Nephron (organoid): Measurements from ENCODE around the gene CALN1.

Experiments
- H3K27ac Mint-ChIP-seq, 3 experiments: 2 replicates each; pipeline ENCODE4 v1.8.0; 2020; ENCODE audit warnings: mixed read lengths in 3 of 3, mild to moderate bottlenecking in 2 of 3, moderate library complexity in 1 of 3
- H3K27me3 Mint-ChIP-seq: 2 replicates; pipeline ENCODE4 v1.8.0; 2021; ENCODE audit warnings: low read depth, mild to moderate bottlenecking, moderate library complexity, mixed read lengths
- H3K36me3 Mint-ChIP-seq: 2 replicates; pipeline ENCODE4 v1.8.0; 2020; ENCODE audit warnings: low read depth, mixed read lengths
- H3K4me1 Mint-ChIP-seq: 2 replicates; pipeline ENCODE4 v1.8.0; 2020; ENCODE audit warnings: mixed read lengths
- H3K4me3 Mint-ChIP-seq, 3 experiments: 2 replicates each; pipeline ENCODE4 v1.8.0; 2020; ENCODE audit warnings: mild to moderate bottlenecking in 3 of 3, mixed read lengths in 3 of 3, moderate library complexity in 2 of 3
- H3K9me3 Mint-ChIP-seq: 2 replicates; pipeline ENCODE4 v1.8.0; 2020; ENCODE audit warnings: mixed read lengths
- TF ChIP-seq, protein P1 (sequence below), 3 experiments: fragments of 200-600 bp; sonication (generic); IDR thresholded peaks; one replicate each; pipeline ENCODE4 v1.5.0; 2021; ENCODE audit warnings: antibody characterized with exemption in 3 of 3; ENCODE audit not compliant: unreplicated experiment in 3 of 3

CALN1 gene

DNA sequence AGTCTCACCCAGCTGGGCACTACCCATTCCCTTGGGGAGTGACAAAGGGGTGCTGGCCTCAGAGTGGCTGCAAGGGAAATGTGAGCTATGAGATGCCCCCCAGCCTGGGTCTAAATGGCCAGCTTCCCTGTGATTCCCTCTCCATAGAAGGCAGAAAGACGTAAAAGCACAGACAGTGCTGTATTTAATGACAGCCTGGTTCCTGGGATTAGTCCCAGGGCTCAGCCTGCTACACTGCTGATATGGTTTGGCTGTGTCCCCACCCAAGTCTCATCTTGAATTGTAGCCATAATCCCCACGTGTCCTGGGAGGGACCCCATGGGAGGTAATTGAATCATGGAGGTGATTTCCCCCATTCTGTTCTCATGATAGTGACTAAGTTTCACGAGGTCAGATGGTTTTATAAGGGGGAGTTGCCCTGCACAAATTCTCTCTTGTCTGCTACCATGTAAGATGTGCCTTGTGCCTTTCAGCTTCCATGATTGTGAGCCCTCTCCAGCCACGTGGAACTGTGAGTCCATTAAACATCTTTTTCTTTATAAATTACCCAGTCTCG, 23.9 kb upstream of the CALN1 start:
- Mint-ChIP-seq H3K36me3 (no peaks in the 10 kb centered on the region), H3K4me3 (no peak overlapping the region), H3K4me1 (peaks cover 37% of the 10 kb centered on the region), H3K27me3 (peaks cover 32% of the 10 kb centered on the region), H3K9me3 (no peaks in the 10 kb centered on the region), H3K27ac (peak overlapping the region in 2 of 3 experiments; percentile 35 to 65)
- TF ChIP-seq, protein P1, sequence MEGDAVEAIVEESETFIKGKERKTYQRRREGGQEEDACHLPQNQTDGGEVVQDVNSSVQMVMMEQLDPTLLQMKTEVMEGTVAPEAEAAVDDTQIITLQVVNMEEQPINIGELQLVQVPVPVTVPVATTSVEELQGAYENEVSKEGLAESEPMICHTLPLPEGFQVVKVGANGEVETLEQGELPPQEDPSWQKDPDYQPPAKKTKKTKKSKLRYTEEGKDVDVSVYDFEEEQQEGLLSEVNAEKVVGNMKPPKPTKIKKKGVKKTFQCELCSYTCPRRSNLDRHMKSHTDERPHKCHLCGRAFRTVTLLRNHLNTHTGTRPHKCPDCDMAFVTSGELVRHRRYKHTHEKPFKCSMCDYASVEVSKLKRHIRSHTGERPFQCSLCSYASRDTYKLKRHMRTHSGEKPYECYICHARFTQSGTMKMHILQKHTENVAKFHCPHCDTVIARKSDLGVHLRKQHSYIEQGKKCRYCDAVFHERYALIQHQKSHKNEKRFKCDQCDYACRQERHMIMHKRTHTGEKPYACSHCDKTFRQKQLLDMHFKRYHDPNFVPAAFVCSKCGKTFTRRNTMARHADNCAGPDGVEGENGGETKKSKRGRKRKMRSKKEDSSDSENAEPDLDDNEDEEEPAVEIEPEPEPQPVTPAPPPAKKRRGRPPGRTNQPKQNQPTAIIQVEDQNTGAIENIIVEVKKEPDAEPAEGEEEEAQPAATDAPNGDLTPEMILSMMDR (IDR thresholded peaks at IDR 0.05; ENCODE audit: unreplicated experiment in 3 of 3) = no peak

DNA sequence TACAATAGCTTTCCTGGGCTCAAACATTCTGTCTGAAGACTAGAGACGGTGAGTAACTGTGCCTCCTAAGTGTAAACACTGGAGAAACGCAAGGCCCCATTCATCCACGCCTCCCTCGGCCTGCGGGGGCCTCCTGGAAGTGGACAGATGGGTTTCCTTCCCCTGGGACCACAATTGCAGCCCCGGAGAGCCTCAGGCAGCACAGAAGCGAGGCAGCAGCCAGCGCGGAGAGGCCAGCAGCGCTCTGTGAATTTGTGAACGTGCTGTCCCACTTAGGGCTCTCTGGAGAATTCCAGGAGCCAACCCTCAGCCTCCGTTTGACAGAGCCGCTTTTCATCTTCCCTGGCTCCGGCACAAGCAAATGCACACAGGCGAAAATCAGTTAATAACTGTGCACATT, 23.2 kb upstream of the CALN1 start:
- H3K36me3 Mint-ChIP-seq = no peaks in the 10 kb centered on the region
- TF ChIP-seq, protein P1 (IDR thresholded peaks at IDR 0.05; ENCODE audit: unreplicated experiment in 3 of 3) = no peak
- H3K4me1 Mint-ChIP-seq = peaks cover 37% of the 10 kb centered on the region
- H3K9me3 Mint-ChIP-seq = no peaks in the 10 kb centered on the region
- peak overlapping the region in 2 of 3 experiments; percentile 12 to 31 for H3K4me3 Mint-ChIP-seq
- H3K27ac Mint-ChIP-seq = peak overlapping the region; percentile 29 to 65 (median 35)
- H3K27me3 Mint-ChIP-seq = peaks cover 32% of the 10 kb centered on the region

DNA sequence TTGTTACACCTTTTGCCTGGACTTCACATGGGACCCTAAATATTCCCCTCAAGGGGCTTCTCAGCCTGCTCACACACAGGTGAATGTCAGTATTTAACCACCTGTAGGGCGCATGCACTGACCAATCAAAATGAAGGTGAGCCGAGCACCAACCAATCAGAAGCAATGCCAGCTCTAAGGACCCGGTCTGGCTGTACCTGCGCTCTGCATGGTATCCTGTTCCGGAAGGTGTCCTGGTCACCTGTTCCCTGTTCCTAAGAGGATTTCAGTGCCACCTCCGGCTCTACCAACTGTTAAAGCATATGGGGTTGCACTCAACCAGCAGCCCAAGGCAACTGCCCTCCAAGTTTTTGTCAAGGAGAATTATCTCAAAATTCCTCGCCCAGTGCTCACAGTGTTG, 18.4 kb upstream of the CALN1 start:
- Mint-ChIP-seq H3K4me1 (peaks cover 34% of the 10 kb centered on the region), H3K36me3 (no peaks in the 10 kb centered on the region)

DNA sequence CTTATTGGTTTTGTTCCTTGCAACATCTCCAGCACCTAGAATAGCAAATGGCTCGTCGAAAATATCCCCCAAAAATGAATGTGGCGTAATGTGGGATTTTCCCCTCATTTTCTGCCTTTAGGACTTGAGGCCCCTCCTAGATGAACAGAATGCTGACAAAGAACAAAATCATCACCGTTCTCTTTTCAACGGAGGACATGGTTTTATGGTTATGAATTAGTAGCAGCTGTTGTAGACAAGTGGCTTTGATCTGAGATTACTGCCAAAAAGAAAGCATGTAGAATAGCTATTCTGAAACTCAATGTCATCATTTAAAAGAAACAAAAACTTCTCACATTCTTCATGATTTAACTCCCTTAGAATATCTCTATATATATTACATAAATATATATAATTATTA, 17.2 kb upstream of the CALN1 start:
- peaks cover 19% of the 10 kb centered on the region for H3K27me3 Mint-ChIP-seq
- TF ChIP-seq, protein P1 (IDR thresholded peaks at IDR 0.05; ENCODE audit: unreplicated experiment in 3 of 3) = no peak

More for the DNA sequence above, 18.4 kb upstream of the CALN1 start:
- Mint-ChIP-seq H3K9me3 (no peaks in the 10 kb centered on the region), H3K27ac (no peak overlapping the region), H3K4me3 (no peak overlapping the region), H3K27me3 (peaks cover 21% of the 10 kb centered on the region)
- TF ChIP-seq, protein P1 (IDR thresholded peaks at IDR 0.05; ENCODE audit: unreplicated experiment in 3 of 3) = no peak

DNA sequence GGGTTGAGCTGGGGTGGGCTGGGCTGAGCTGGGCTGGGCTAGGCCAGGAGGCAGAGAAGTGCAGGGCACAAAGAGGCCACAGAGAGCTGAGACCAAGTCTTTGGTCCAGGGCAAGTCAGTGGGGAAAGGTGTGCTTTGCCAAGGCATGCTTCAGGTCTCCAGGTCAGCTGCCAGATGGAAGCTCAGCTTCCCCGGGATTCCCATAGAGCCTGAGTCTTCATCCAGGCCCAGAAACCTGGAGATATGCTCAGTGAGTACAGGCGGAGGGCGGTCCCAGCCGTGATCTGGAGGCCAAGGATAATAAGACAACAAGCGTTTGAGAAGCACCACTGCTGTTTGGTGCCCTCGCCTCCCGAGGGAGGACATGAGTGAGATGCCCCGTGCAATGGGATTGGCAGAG, 4.7 kb upstream of the CALN1 start:
- Mint-ChIP-seq H3K36me3 (no peaks in the 10 kb centered on the region), H3K27me3 (peaks cover 11% of the 10 kb centered on the region), H3K4me3 (no peak overlapping the region), H3K9me3 (peaks cover 3% of the 10 kb centered on the region), H3K4me1 (no peaks in the 10 kb centered on the region), H3K27ac (no peak overlapping the region)
- TF ChIP-seq, protein P1 (IDR thresholded peaks at IDR 0.05; ENCODE audit: unreplicated experiment in 3 of 3) = no peak

More for the DNA sequence above, 17.2 kb upstream of the CALN1 start:
- no peaks in the 10 kb centered on the region for H3K36me3 Mint-ChIP-seq
- H3K4me1 Mint-ChIP-seq = peaks cover 26% of the 10 kb centered on the region
- no peaks in the 10 kb centered on the region for H3K9me3 Mint-ChIP-seq
- H3K27ac Mint-ChIP-seq = peak overlapping the region in 1 of 3 experiments; percentile 38
- H3K4me3 Mint-ChIP-seq = no peak overlapping the region

DNA sequence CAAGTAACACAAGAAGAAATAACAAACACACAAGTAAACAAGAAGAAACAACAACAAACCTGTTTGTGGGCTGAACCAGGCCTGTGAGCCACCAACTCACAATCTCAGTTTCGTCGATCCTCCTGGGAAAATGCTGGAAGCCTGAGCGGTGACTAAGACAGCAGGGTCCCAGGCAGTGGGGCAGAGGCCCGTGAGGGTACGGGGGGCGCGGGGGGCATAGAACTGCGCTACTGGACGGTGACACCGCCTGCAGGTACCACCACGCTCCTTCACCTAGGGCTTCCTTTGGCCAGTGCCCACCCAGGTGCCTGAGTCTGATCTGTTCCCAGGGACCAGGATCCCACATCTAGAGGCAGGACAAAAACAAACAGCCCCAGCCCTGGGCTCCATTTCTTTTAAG, 3.4 kb upstream of the CALN1 start:
- H3K27ac Mint-ChIP-seq = no peak overlapping the region
- no peaks in the 10 kb centered on the region for H3K4me1 Mint-ChIP-seq
- TF ChIP-seq, protein P1 (IDR thresholded peaks at IDR 0.05; ENCODE audit: unreplicated experiment in 3 of 3) = no peak
- H3K36me3 Mint-ChIP-seq = no peaks in the 10 kb centered on the region
- H3K27me3 Mint-ChIP-seq = peaks cover 10% of the 10 kb centered on the region
- H3K9me3 Mint-ChIP-seq = no peaks in the 10 kb centered on the region
- H3K4me3 Mint-ChIP-seq = no peak overlapping the region
